ENCODE data around the gene CYBC1.

Gene CYBC1

DNA sequence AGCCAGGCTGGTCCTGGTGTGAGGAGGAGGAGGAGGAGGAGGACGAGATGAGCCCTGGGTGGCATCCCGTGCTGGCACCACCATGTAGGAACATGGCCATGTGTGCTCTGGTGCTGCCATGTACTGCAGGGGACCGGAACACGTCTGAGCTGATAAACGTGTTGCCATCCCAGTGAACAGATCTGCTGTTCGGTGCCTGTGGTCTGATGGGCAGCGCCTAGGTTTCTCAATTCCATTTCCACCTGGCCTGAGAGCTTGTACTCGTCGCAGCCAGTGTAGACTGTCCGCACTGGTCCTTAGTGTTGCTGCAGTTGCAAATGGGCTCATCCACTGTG lies 40.6 kb upstream of the CYBC1 start:
- H3K4me2 ChIP-seq (ENCODE audit: low read length), result no peak overlapping the region
- no peaks in the 10 kb centered on the region for H3K9me3 ChIP-seq (ENCODE audit: control insufficient read depth, low read length)
- H3K79me2 ChIP-seq, result no peaks in the 10 kb centered on the region
- TF ChIP-seq, protein P1, sequence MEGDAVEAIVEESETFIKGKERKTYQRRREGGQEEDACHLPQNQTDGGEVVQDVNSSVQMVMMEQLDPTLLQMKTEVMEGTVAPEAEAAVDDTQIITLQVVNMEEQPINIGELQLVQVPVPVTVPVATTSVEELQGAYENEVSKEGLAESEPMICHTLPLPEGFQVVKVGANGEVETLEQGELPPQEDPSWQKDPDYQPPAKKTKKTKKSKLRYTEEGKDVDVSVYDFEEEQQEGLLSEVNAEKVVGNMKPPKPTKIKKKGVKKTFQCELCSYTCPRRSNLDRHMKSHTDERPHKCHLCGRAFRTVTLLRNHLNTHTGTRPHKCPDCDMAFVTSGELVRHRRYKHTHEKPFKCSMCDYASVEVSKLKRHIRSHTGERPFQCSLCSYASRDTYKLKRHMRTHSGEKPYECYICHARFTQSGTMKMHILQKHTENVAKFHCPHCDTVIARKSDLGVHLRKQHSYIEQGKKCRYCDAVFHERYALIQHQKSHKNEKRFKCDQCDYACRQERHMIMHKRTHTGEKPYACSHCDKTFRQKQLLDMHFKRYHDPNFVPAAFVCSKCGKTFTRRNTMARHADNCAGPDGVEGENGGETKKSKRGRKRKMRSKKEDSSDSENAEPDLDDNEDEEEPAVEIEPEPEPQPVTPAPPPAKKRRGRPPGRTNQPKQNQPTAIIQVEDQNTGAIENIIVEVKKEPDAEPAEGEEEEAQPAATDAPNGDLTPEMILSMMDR (IDR thresholded peaks at IDR 0.05), result no peak
- H3K27me3 ChIP-seq (ENCODE audit: control insufficient read depth, insufficient read depth, low read length), result no peaks in the 10 kb centered on the region
- H3K36me3 ChIP-seq (ENCODE audit: control insufficient read depth, insufficient read depth, low read length), result no peaks in the 10 kb centered on the region
- peaks cover 7% of the 10 kb centered on the region for H3K4me1 ChIP-seq
- no peak overlapping the region for H3K9ac ChIP-seq
- H2AFZ ChIP-seq, result no peak overlapping the region
- H3K27ac ChIP-seq, result no peak overlapping the region
- no peak overlapping the region for H3K4me3 ChIP-seq (ENCODE audit: low read depth, low read length)

- Histone ChIP-seq H3K4me3 (ENCODE audit: low read depth, low read length) (no peak overlapping the region), H3K79me2 (no peaks in the 10 kb centered on the region), H3K4me1 (peaks cover 7% of the 10 kb centered on the region), H3K4me2 (ENCODE audit: low read length) (no peak overlapping the region), H3K27me3 (ENCODE audit: control insufficient read depth, insufficient read depth, low read length) (no peaks in the 10 kb centered on the region), H3K9me3 (ENCODE audit: control insufficient read depth, low read length) (no peaks in the 10 kb centered on the region), H3K27ac (no peak overlapping the region), H2AFZ (no peak overlapping the region), H3K36me3 (ENCODE audit: control insufficient read depth, insufficient read depth, low read length) (no peaks in the 10 kb centered on the region), H3K9ac (no peak overlapping the region)
- TF ChIP-seq, protein P1 (IDR thresholded peaks at IDR 0.05), result no peak
Observed at GRCh38 chr17:82490512-82491195, 40.1 kb upstream of the CYBC1 start.

DNA sequence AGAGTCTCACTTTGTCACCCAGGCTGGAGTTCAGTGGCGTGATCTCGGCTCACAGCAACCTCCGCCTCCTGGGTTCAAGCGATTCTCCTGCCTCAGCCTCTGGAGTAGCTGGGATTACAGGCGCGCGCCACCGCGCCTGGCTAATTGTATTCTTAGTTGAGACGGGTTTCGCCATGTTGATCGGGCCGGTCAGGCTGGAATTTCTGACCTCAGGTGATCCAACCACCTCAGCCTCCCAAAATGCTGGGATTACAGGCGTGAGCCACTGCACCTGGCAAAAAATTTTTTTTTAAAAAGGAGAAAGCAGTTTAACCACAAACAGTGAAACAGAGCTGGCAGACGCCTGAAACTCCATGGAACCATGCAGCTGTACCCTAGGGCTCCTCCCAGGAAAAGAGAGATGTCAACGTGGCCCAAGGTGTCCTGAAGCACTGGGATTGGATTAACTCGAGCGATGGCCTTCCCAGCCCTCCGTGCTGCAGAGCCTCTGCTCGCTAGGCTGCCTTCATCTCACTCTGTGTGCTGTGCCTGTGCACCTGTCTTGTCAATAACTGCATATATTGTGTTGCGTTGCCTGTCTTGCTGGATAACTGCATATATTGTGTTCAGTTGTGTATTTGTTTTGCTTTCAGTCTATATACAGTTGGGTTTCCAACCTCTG lies 39.4 kb upstream of the CYBC1 start:
- Histone ChIP-seq H3K9ac (no peak overlapping the region), H3K79me2 (no peaks in the 10 kb centered on the region), H3K4me3 (ENCODE audit: low read depth, low read length) (no peak overlapping the region), H3K4me1 (peaks cover 7% of the 10 kb centered on the region), H3K27ac (no peak overlapping the region), H3K9me3 (ENCODE audit: control insufficient read depth, low read length) (no peaks in the 10 kb centered on the region), H3K36me3 (ENCODE audit: control insufficient read depth, insufficient read depth, low read length) (no peaks in the 10 kb centered on the region), H3K27me3 (ENCODE audit: control insufficient read depth, insufficient read depth, low read length) (no peaks in the 10 kb centered on the region), H3K4me2 (ENCODE audit: low read length) (no peak overlapping the region), H2AFZ (no peak overlapping the region)
- TF ChIP-seq, protein P1 (IDR thresholded peaks at IDR 0.05), result no peak

DNA sequence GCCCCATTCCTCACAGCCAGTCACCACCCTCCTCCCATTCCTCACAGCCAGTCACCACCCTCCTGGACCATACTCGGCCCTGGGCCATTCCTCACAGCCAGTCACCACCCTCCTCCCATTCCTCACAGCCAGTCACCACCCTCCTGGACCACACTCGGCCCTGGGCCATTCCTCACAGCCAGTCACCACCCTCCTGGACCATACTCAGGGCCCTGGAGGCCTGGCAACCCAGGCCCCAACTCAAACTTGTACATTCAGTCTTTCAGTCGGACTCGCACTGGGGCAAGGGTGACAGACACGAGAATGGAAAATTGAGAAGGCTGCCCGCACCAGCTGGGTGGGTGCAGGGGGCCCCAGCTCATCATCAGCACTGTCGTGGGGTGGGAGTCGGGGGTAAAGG lies 38.6 kb upstream of the CYBC1 start:
- no peak overlapping the region for H3K4me3 ChIP-seq (ENCODE audit: low read depth, low read length)
- no peak overlapping the region for H2AFZ ChIP-seq
- no peak overlapping the region for H3K4me2 ChIP-seq (ENCODE audit: low read length)
- H3K27me3 ChIP-seq (ENCODE audit: control insufficient read depth, insufficient read depth, low read length), result no peaks in the 10 kb centered on the region
- no peaks in the 10 kb centered on the region for H3K36me3 ChIP-seq (ENCODE audit: control insufficient read depth, insufficient read depth, low read length)
- TF ChIP-seq, protein P1 (IDR thresholded peaks at IDR 0.05), result no peak
- no peaks in the 10 kb centered on the region for H3K9me3 ChIP-seq (ENCODE audit: control insufficient read depth, low read length)
- no peak overlapping the region for H3K27ac ChIP-seq
- H3K4me1 ChIP-seq, result peaks cover 3% of the 10 kb centered on the region
- H3K79me2 ChIP-seq, result no peaks in the 10 kb centered on the region
- H3K9ac ChIP-seq, result no peak overlapping the region

DNA sequence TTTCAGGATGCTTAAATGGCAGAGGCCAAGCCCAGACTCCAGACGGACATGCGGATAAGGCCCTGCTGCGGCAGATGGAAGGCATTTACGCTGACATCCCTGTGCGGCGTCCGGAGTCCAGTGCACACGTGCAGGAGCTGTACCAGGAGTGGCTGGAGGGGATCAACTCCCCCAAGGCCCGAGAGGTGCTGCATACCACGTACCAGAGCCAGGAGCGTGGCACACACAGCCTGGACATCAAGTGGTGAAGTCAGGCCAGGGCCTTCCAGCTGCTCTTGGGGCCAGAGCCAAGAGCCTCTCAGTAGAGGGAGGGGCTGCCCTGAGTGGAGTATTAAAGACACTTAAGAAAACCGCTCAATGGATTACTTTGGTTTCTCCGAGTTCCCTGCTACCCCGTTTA lies 37.4 kb upstream of the CYBC1 start:
- no peak overlapping the region for H3K4me2 ChIP-seq (ENCODE audit: low read length)
- H3K4me3 ChIP-seq (ENCODE audit: low read depth, low read length), result no peak overlapping the region
- no peaks in the 10 kb centered on the region for H3K36me3 ChIP-seq (ENCODE audit: control insufficient read depth, insufficient read depth, low read length)
- TF ChIP-seq, protein P1 (IDR thresholded peaks at IDR 0.05), result no peak
- H3K9me3 ChIP-seq (ENCODE audit: control insufficient read depth, low read length), result no peaks in the 10 kb centered on the region
- H3K27me3 ChIP-seq (ENCODE audit: control insufficient read depth, insufficient read depth, low read length), result no peaks in the 10 kb centered on the region
- H3K27ac ChIP-seq, result no peak overlapping the region
- no peaks in the 10 kb centered on the region for H3K4me1 ChIP-seq
- H2AFZ ChIP-seq, result no peak overlapping the region
- no peaks in the 10 kb centered on the region for H3K79me2 ChIP-seq
- no peak overlapping the region for H3K9ac ChIP-seq
